ENCODE results near the gene MARVELD2. TPM values are rescaled to one million over a fixed set of nuclear protein-coding genes. Genes with fewer than 3 reads are reported as not detected.
A peak's percentile ranks its signal among the peaks of the same experiment; 100 is the strongest.

MARVELD2 gene
- total and polyA plus RNA-seq, 9 of the 15 experiments (the other 6 are each of a cell fraction or from before 2014, with no cell fraction given): 0.03 to 0.29 (median 0.06) TPM; not detected in 3

DNA sequence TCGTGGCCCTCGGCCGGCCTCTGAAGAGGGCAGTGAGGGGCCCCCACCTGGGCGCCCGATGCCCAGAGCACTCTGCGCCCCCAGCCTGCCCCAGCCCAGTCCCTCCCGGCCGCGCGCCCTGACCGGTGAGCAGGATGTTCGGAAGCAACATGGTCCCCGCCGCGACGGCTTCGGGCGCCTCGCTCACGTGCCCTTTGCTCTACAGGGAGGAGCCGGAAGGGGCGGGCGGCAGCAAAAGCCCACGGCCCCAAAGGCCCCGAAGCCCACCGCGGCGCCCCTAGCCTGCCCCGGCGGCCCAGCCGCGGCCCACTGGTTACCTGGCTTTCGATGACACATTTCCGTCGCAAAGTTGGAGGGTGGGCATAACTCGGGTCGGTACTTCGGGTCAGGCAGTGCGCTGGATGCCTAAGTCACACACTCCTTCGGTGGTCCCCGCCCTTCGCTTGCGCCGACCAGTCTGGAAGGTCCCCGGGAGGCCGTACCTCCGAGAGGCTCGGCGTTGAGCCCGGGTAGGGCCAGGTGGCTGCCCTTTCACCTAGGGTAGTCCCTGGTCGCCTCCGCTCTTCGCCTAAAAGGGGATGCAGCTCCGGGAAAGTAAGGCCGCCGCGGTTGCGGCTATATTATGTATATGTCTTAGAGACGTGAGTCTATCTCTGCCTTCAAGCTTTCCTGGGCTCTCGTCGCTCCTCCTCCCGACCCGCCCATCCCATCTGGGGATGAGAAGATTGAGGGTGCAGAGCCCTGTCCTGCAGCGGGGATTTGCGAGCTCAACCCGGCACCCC lies 45.4 kb upstream of the MARVELD2 start, which contains the start of the genes AK6, RAD17 and TAF9 (continued):
- TF ChIP-seq ILF3 (IDR thresholded peaks at IDR 0.05; ENCODE audit: borderline replicate concordance) (no peak), RBM22 (IDR thresholded peaks at IDR 0.05; ENCODE audit: low read depth, low read length, poor library complexity, severe bottlenecking) (peak; percentile 94), HDAC1 (IDR thresholded peaks at IDR 0.05) (peak in 1 of 2 experiments; percentile 85; a peak in 2 of 4 replicates), ZNF197 (CRISPR knock-in tag; IDR thresholded peaks at IDR 0.05; ENCODE audit: low read depth) (0 out of 2 replicates have a peak, but pooled peaks have one; percentile 13), SMAD3 (CRISPR knock-in tag; conservative IDR thresholded peaks at IDR 0.05) (peak; percentile 44), RB1 (IDR thresholded peaks at IDR 0.05; ENCODE audit: low read depth) (peak; percentile 79), NR2F6 (CRISPR knock-in tag; IDR thresholded peaks at IDR 0.05) (0 out of 2 replicates have a peak, but pooled peaks have one; percentile 57), TSC22D4 (tag; IDR thresholded peaks at IDR 0.05) (no peak), PHF8 (IDR thresholded peaks at IDR 0.05; ENCODE audit: borderline replicate concordance, low read length) (peak; percentile 90; the same call in 1 of the 2 replicates), ZNF347 (CRISPR knock-in tag; IDR thresholded peaks at IDR 0.05; ENCODE audit: low read depth) (no peak), L3MBTL2 (IDR thresholded peaks at IDR 0.05) (peak; percentile 97), CC2D1A (IDR thresholded peaks at IDR 0.05) (peak; percentile 23; the same call in 1 of the 2 replicates), PML (IDR thresholded peaks at IDR 0.05; ENCODE audit: low read length) (peak; percentile 71), MTA1 (IDR thresholded peaks at IDR 0.05; ENCODE audit: borderline replicate concordance) (peak; percentile 97), HNRNPL (IDR thresholded peaks at IDR 0.05; ENCODE audit: low read depth, low read length) (peak; percentile 91), SMARCE1 (IDR thresholded peaks at IDR 0.05) (no peak), BHLHE40 (IDR thresholded peaks at IDR 0.05; ENCODE audit: low read length) (peak; percentile 98), DIDO1 (tag; IDR thresholded peaks at IDR 0.05; ENCODE audit: low read depth) (peak; percentile 89), GABPA (tag; conservative IDR thresholded peaks at IDR 0.05; ENCODE audit: low read depth) (peak; percentile 90)
- TF ChIP-seq, protein P1, sequence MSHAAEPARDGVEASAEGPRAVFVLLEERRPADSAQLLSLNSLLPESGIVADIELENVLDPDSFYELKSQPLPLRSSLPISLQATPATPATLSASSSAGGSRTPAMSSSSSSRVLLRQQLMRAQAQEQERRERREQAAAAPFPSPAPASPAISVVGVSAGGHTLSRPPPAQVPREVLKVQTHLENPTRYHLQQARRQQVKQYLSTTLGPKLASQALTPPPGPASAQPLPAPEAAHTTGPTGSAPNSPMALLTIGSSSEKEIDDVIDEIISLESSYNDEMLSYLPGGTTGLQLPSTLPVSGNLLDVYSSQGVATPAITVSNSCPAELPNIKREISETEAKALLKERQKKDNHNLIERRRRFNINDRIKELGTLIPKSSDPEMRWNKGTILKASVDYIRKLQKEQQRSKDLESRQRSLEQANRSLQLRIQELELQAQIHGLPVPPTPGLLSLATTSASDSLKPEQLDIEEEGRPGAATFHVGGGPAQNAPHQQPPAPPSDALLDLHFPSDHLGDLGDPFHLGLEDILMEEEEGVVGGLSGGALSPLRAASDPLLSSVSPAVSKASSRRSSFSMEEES (CRISPR knock-in tag; IDR thresholded peaks at IDR 0.05): peak; percentile 52
- TF ChIP-seq, protein P2, sequence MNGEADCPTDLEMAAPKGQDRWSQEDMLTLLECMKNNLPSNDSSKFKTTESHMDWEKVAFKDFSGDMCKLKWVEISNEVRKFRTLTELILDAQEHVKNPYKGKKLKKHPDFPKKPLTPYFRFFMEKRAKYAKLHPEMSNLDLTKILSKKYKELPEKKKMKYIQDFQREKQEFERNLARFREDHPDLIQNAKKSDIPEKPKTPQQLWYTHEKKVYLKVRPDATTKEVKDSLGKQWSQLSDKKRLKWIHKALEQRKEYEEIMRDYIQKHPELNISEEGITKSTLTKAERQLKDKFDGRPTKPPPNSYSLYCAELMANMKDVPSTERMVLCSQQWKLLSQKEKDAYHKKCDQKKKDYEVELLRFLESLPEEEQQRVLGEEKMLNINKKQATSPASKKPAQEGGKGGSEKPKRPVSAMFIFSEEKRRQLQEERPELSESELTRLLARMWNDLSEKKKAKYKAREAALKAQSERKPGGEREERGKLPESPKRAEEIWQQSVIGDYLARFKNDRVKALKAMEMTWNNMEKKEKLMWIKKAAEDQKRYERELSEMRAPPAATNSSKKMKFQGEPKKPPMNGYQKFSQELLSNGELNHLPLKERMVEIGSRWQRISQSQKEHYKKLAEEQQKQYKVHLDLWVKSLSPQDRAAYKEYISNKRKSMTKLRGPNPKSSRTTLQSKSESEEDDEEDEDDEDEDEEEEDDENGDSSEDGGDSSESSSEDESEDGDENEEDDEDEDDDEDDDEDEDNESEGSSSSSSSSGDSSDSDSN (IDR thresholded peaks at IDR 0.05; ENCODE audit: borderline replicate concordance in 1 of 2, low read depth in 2 of 2, low read length in 2 of 2): no peak

Measured in K562 (cell line).